Measurements from ENCODE around the gene EDA.

The EDA gene

GRCh38 chrX:70025464-70025863 is 409.6 kb downstream of the EDA start:
- in situ Hi-C loops (cut with HindIII; ENCODE audit: low pct_unique_long_range_greater_than_20kb, low sequenced_read_pairs), result no loop called here
- TF ChIP-seq JUND (IDR thresholded peaks at IDR 0.05; ENCODE audit: low read depth), result no peak
- no peak for DNase-seq (ENCODE audit: low read depth in 1 of 2, low spot score in 1 of 2)

- in situ Hi-C loops (cut with HindIII; ENCODE audit: low pct_unique_long_range_greater_than_20kb, low sequenced_read_pairs), result no loop called here
- no peak for TF ChIP-seq JUND (IDR thresholded peaks at IDR 0.05; ENCODE audit: low read depth)
- no peak for DNase-seq (ENCODE audit: low read depth in 1 of 2, low spot score in 1 of 2)
These were observed 410.4 kb downstream of the EDA start for GRCh38 chrX:70026112-70026850.

- no peak for TF ChIP-seq JUND (IDR thresholded peaks at IDR 0.05; ENCODE audit: low read depth)
- no peak for DNase-seq (ENCODE audit: low read depth in 1 of 2, low spot score in 1 of 2)
- in situ Hi-C loops (cut with HindIII; ENCODE audit: low pct_unique_long_range_greater_than_20kb, low sequenced_read_pairs), result no loop called here
These were observed 410.9 kb downstream of the EDA start for GRCh38 chrX:70026851-70027200.

GRCh38 chrX:70029863-70030262 is 413.9 kb downstream of the EDA start:
- in situ Hi-C loops (cut with HindIII; ENCODE audit: low pct_unique_long_range_greater_than_20kb, low sequenced_read_pairs), result no loop called here
- DNase-seq (ENCODE audit: low read depth in 1 of 2, low spot score in 1 of 2), result no peak
- TF ChIP-seq JUND (IDR thresholded peaks at IDR 0.05; ENCODE audit: low read depth), result no peak

- in situ Hi-C loops (cut with HindIII; ENCODE audit: low pct_unique_long_range_greater_than_20kb, low sequenced_read_pairs), result no loop called here
- peak; percentile 14 to 50 for DNase-seq (ENCODE audit: low read depth in 1 of 2, low spot score in 1 of 2)
- TF ChIP-seq JUND (IDR thresholded peaks at IDR 0.05; ENCODE audit: low read depth), result no peak
These were observed 414.4 kb downstream of the EDA start for GRCh38 chrX:70030301-70030767.

GRCh38 chrX:70032792-70033191 is 416.9 kb downstream of the EDA start:
- DNase-seq (ENCODE audit: low read depth in 1 of 2, low spot score in 1 of 2), result no peak
- TF ChIP-seq JUND (IDR thresholded peaks at IDR 0.05; ENCODE audit: low read depth), result no peak
- in situ Hi-C loops (cut with HindIII; ENCODE audit: low pct_unique_long_range_greater_than_20kb, low sequenced_read_pairs), result no loop called here

GRCh38 chrX:70033348-70034051 is 417.6 kb downstream of the EDA start:
- peak; percentile 9 to 37 for DNase-seq (ENCODE audit: low read depth in 1 of 2, low spot score in 1 of 2)
- TF ChIP-seq JUND (IDR thresholded peaks at IDR 0.05; ENCODE audit: low read depth), result no peak
- in situ Hi-C loops (cut with HindIII; ENCODE audit: low pct_unique_long_range_greater_than_20kb, low sequenced_read_pairs), result no loop called here

- DNase-seq (ENCODE audit: low read depth in 1 of 2, low spot score in 1 of 2), result no peak
- TF ChIP-seq JUND (IDR thresholded peaks at IDR 0.05; ENCODE audit: low read depth), result no peak
- in situ Hi-C loops (cut with HindIII; ENCODE audit: low pct_unique_long_range_greater_than_20kb, low sequenced_read_pairs), result no loop called here
These were observed 418.7 kb downstream of the EDA start for GRCh38 chrX:70034646-70035045.

GRCh38 chrX:70038515-70038914 is 422.6 kb downstream of the EDA start:
- no peak for TF ChIP-seq JUND (IDR thresholded peaks at IDR 0.05; ENCODE audit: low read depth)
- in situ Hi-C loops (cut with HindIII; ENCODE audit: low pct_unique_long_range_greater_than_20kb, low sequenced_read_pairs), result no loop called here
- no peak for DNase-seq (ENCODE audit: low read depth in 1 of 2, low spot score in 1 of 2)

GRCh38 chrX:70038951-70039350 is 423.0 kb downstream of the EDA start:
- TF ChIP-seq JUND (IDR thresholded peaks at IDR 0.05; ENCODE audit: low read depth), result no peak
- in situ Hi-C loops (cut with HindIII; ENCODE audit: low pct_unique_long_range_greater_than_20kb, low sequenced_read_pairs), result no loop called here
- no peak for DNase-seq (ENCODE audit: low read depth in 1 of 2, low spot score in 1 of 2)

GRCh38 chrX:70039758-70040157 is 423.8 kb downstream of the EDA start:
- DNase-seq (ENCODE audit: low read depth in 1 of 2, low spot score in 1 of 2), result peak in 1 of 2 experiments; percentile 18
- no peak for TF ChIP-seq JUND (IDR thresholded peaks at IDR 0.05; ENCODE audit: low read depth)
- in situ Hi-C loops (cut with HindIII; ENCODE audit: low pct_unique_long_range_greater_than_20kb, low sequenced_read_pairs), result no loop called here

- in situ Hi-C loops (cut with HindIII; ENCODE audit: low pct_unique_long_range_greater_than_20kb, low sequenced_read_pairs), result no loop called here
- no peak for TF ChIP-seq JUND (IDR thresholded peaks at IDR 0.05; ENCODE audit: low read depth)
- DNase-seq (ENCODE audit: low read depth in 1 of 2, low spot score in 1 of 2), result no peak
These were observed 426.1 kb downstream of the EDA start for GRCh38 chrX:70041993-70042392.

Data from T47D (cell line).